HG02885 (cell line): ENCODE results near the gene AFAP1L1.

Experiments
- ATAC-seq: cut with Tn5 transposase; IDR thresholded peaks from one replicate; pipeline ENCODE4 v1.9.1; 2021; ENCODE audit warnings: mild to moderate bottlenecking; ENCODE audit not compliant: unreplicated experiment, poor library complexity

Gene AFAP1L1

GRCh38 chr5:149283626-149284480 lies 12.2 kb downstream of the AFAP1L1 start:
- ATAC-seq, result no peak

GRCh38 chr5:149284501-149284900 lies 12.8 kb downstream of the AFAP1L1 start:
- ATAC-seq, result no peak

GRCh38 chr5:149285153-149285552 lies 13.5 kb downstream of the AFAP1L1 start:
- ATAC-seq, result no peak

- ATAC-seq, result no peak
Measured at GRCh38 chr5:149288436-149288835, 16.8 kb downstream of the AFAP1L1 start.

GRCh38 chr5:149289301-149289700 lies 17.6 kb downstream of the AFAP1L1 start:
- ATAC-seq, result no peak

GRCh38 chr5:149294872-149295829 lies 23.5 kb downstream of the AFAP1L1 start:
- ATAC-seq, result no peak

- no peak for ATAC-seq
Measured at GRCh38 chr5:149297340-149298025, 25.8 kb downstream of the AFAP1L1 start.

- ATAC-seq, result no peak
Measured at GRCh38 chr5:149298163-149298562, 26.5 kb downstream of the AFAP1L1 start.

- ATAC-seq, result no peak
Measured at GRCh38 chr5:149298842-149299404, 27.3 kb downstream of the AFAP1L1 start.

GRCh38 chr5:149299451-149300054 lies 27.9 kb downstream of the AFAP1L1 start:
- ATAC-seq, result no peak

- no peak for ATAC-seq
Measured at GRCh38 chr5:149300441-149300840, 28.8 kb downstream of the AFAP1L1 start.

- no peak for ATAC-seq
Measured at GRCh38 chr5:149301049-149301743, 29.5 kb downstream of the AFAP1L1 start.

GRCh38 chr5:149301744-149302380 lies 30.2 kb downstream of the AFAP1L1 start:
- ATAC-seq, result no peak

GRCh38 chr5:149302641-149303040 lies 31.0 kb downstream of the AFAP1L1 start:
- no peak for ATAC-seq

- no peak for ATAC-seq
Measured at GRCh38 chr5:149303210-149303609, 31.6 kb downstream of the AFAP1L1 start.

- no peak for ATAC-seq
Measured at GRCh38 chr5:149304195-149305078, 32.8 kb downstream of the AFAP1L1 start.

- ATAC-seq, result no peak
Measured at GRCh38 chr5:149309354-149309753, 37.7 kb downstream of the AFAP1L1 start.

GRCh38 chr5:149310488-149310887 lies 38.8 kb downstream of the AFAP1L1 start:
- no peak for ATAC-seq
